ELF-1 (cell line): Measurements from ENCODE around the gene EXOC4.
"Not testable (repeated sequence)": the region's sequence is repeated elsewhere in the genome, so short reads cannot be mapped to it uniquely, and the experiment has no call there.

Experiments
- DNase-seq: peaks from one replicate; pipeline ENCODE4 v3.0.0-alpha.2; 2016; ENCODE audit warnings: low read depth, low spot score

Gene EXOC4

DNA sequence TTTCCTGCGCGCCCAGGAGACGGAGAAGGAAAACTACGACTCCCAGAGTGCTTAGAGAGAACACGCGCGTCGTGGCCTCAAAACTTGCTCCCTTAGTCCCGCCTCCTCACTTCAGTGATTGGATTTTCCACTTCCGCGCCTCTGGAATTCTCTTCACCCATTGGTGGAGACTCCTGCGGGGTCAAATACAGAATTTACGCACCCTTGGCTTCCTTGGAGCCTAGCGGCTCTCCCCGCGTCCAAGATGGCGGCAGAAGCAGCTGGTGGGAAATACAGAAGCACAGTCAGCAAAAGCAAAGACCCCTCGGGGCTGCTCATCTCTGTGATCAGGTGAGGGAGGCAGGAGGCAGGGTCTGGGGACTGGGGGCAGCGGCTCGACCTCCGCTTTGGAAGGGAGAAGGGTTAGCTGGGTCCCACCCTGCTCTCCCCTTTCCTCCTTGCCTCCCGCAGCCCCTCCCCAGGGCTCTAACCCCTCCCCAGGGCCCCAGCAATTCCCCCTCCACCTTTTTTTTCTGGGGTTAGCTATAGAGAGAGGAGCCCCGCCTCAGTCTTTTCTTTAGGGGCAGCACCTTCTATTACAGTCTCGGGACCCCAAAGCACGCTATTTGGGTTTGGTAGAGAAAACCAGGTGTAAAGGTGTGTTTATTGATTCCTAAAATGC lies at the start of gene EXOC4:
Gene EXOC4 (plus strand): TSS at position 221 of the 661 bp plus-strand sequence.
- DNase-seq, result peak; percentile 98

DNA sequence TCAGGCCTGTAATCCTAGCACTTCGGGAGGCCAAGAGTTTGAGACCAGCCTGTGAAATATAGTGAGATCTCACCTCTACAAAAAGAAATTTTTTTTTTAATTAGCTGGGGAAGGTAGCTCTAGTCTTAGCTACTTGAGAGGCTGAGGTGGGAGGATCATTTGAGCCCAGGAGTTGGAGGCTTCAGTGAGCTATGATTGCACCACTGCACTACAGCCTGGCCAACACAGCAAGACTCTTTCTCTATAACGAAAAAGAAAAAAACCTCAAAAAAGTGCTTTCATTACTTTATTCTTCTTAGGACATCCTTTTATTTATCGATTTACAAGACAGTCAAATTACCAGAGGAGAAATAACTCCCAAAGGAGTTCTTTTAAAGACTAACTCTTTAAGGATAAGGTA lies 49.4 kb upstream of the EXOC4 start:
- DNase-seq, result no peak

DNA sequence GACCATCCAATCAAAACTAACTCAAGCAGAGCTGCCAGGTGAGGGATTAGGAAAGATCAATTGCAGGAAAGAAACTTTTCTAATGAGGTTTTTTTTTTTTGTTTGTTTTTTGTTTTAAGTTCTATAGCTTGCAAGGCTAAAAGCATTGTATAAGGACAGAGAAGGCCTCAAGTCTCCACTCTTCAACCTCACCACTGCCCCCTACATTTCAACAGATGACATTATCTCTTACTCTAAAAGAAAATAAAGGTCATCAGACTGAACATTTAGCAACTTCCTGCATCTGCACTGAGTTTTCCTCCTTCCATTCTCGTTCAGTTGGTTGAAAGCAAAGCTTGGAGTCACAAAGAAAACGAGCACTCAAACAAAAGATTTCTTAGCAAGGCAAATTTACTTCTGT lies 45.2 kb upstream of the EXOC4 start:
- DNase-seq, result no peak

DNA sequence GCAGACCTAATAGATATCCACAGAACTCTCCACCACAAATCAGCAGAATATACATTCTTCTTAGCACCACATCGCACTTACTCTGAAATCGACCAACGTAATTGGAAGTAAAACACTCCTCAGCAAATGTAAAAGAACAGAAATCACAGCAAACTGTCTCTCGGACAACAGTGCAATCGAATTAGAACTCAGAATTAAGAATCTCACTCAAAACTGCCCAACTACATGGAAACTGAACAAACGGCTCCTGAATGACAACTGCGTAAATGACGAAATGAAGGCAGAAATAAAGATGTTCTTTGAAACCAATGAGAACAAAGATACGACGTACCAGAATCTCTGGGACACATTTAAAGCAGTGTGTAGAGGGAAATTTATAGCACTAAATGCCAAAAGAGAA lies 42.1 kb upstream of the EXOC4 start:
- not testable (repeated sequence) for DNase-seq

DNA sequence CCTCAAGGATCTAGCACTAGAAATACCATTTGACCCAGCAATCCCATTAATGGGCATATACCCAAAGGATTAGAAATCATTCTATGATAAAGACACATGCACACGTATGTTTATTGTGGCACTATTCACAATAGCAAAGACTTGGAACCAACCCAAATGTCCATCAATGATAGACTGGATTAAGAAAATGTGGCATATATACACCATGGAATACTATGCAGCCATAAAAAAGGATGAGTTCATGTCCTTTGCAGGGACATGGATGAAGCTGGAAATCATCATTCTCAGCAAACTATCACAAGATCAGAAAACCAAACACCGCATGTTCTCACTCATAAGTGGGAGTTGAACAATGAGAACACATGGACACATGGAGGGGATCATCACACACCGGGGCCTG lies 39.1 kb upstream of the EXOC4 start:
- DNase-seq, result not testable (repeated sequence)

DNA sequence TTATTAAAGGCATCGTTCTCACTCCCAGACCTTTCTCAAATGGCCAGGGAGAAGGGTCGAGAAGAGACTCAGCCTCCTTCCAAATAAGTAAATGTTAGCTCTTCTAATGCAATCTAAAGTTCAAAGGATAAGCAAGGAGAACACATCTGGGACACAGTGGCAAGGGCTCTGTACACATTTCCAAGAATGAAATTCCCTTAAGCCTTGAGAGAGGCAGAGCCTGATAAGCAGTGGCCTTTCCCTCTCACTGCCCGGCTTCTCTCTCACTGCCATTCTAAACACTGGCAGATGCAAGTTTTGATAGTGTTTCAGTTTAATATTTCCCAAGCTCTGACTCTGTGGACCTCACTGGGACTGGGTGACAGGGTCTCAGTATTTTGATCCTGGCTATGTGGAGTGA lies 35.1 kb upstream of the EXOC4 start:
- DNase-seq, result no peak

DNA sequence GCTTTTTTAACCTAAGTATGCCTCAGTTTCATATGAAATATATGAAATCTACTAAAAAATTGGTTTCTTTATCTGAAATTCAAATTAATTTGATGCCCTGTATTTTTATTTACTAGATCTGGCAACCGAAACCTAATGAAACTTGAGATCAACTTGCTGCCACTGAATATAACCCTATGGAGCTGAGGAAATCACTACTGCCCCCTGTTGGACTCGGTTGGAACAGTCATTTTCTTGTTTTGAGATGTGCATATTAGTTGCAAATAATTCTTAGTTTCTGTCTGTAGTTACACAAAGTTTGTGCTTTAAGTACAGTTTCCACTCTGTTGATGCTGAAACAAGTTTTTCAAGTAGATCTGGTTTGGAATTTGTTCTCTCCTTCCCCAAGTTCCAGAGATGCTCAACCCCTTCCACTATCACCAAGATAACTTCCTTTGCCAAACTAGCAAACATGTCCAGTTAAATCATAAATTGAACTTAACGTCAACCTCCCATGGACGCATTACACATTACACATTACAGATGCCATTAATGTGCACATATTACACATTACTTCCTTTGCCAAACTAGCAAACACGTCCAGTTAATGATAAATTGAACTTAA lies 22.2 kb upstream of the EXOC4 start:
- peak; percentile 30 for DNase-seq

DNA sequence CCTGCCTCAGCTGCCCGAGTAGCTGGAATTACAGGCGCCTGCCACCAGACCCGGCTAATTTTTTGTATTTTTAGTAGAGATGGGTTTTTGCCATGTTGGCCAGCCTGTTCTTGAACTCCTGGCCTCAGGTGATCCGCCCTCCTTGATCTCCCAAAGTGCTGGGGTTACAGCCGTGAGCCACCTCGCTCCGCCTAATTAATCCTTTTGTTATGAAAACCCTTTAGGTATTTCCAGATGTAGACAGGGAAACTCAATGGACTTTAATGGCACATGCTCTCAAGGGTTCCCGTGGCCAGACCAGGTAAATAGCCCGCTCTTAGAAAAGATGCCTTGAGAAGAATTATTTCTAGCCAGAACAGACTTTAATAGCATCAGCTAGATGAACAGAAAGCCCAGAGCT lies 19.7 kb upstream of the EXOC4 start:
- DNase-seq, result peak; percentile 29

DNA sequence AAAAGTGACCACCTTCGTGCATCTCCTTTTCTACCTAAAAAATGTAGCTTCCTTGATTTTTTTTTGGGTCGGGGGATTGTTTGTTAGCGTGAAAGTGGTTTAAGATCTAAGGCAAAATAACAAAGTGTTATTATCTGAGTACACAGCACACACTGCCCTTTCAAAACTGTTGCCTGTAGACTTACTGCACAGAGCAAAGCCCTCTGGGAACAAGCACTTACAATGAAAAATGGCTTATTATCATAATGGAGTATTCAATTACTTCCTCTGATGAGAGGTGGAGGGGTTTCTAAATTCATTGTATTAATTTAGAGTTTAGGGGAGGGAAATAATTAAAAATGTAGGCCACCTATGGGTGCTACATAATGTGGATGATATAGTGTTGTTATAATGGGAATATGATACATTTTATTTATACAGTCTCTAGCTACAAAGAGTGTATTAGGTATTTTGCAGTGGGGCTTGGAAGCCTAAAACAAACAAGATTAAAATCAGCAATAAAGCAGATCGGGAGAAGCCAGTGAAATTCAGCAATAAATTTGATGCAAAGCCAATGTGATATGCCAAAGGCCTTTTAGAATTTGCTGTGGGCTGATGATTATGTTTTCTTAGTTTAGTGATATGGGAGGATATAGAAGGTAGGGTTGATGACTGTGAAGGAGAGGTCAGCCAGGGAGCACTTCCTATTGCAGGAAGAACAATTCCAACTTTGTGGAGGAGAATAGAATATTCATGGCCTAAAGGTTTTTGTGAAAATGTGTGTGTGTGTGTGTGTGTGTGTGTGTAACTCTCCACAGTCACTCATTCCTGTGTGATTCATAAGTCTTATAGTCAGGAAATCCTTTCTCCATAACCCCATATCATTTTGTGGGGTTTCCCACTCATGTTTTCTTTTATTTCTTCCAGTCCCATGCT lies 17.7 kb upstream of the EXOC4 start:
- DNase-seq, result no peak

DNA sequence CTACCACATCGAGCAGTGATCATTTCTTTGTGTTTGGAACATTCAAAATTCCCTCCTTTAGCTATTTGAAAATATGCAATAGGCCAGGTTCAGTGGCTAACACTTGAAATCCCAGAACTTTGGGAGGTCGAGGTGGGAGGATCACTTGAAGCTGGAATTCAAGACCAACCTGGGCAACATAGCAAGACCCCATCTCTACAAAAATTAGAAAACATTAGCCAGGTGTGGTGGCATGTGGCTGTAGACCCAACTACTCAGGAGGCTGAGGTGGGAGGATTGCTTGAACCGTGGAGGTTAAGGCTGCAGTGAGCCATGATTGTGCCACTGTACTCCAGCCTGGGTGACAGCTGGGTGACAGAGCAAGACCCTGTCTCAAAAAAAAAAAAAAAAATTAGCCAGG lies 15.3 kb upstream of the EXOC4 start:
- no peak for DNase-seq

DNA sequence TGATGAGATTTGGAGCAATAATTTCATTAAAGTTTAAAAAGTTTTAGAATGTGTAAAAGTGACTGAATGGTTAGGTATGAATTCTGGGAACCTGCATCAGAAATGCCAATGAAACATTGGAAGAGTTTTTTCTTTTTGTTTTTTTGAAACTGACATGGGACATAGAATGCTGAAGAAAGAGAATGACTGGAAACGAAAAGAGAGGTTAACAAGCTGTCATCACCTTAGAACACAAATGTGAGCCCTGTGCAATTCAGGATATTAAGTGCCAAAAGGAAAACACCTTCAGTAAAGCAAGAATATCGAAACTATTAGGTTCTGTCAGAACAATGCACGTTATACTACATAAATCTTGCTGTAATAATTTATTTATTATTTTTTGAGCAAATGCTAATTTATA lies 12.6 kb upstream of the EXOC4 start:
- DNase-seq, result no peak

DNA sequence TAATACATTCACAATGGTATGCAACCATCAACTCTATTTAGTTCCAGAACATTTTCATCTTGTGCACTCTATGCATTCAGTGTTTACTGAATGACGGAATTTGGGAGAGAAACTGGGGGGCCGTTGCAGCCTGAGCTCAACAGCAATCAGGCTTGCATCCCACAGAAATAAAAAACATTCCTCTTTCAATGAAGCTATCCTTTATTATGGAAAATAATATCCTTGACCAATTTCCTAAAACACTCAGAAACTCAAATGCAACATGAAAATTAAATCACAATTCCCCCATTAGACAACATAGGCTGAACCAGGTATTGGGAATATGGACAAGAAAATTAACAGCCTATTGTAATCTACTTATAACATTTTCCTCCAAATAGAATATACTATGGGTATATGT lies 6.3 kb upstream of the EXOC4 start:
- DNase-seq, result no peak

DNA sequence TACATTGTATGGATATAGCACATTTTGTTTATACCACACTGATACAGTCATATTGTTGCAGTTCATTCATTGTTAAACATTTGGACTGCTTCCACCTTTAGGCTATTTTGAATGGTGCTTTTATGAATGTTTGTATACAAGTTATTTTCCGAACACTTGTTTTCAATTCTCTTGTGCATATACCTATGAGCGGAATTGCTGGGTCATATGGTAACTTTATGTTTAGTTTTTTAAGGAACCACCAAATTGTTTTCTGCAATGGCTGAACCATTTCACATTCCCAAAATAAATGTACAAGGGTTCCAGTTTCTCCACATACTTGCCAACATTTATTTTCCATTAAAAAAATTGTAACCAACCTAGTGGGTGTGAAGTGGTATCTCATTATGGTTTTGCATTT lies 4.0 kb upstream of the EXOC4 start:
- no peak for DNase-seq

DNA sequence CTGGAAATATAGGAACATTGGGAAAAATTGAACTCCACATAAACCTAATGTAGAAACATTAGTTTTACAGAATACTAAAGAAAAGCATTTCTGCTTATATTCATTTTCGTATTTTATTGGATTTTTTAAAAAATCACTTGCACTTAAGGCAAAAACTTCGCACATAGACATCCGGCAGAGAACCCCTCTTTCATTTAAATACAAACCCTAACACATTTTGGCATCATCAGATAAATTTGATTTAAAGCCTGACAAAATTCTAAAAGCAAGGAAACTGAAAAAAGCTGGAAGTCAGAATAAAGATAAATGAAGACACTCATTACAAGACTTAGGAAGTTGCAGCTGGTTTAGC lies 396 bp upstream of the EXOC4 start:
- DNase-seq, result no peak

DNA sequence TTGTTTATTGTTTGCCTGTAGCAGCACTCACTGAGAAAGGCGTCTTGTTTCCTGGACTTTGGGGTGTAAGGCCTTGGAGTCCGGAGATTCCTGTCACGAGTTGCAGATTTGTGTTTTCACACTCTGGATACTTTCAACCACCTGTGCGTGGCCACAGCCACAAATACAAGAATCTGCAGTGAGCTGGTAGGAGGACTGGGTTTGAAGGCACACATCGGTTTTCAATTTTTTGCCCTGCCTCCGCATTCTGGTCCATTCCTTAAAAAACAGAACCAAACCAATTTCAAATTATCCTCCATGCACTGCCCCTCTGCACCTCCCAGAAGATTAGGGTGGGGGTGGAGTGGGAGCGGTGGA lies 619 bp downstream of the EXOC4 start:
- DNase-seq, result no peak

DNA sequence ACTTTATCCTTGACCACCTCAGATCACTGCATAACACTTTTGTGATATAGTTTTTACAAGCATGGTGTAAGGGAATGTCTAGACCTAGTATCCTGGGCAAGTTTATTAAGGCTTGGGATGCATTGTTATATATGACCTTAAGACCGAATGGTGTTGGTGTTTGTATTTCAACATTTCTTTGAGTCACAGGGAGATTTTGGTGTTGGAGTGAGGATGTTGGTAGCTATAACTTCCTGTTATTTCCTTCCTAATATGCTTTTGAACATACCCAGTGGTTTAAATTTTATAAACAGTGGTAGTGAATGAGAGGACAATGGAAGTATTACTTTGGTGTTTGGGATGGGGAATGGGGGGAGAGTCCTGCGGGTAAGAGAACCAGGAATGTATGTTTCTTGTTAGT lies 2.6 kb downstream of the EXOC4 start:
- DNase-seq, result no peak

DNA sequence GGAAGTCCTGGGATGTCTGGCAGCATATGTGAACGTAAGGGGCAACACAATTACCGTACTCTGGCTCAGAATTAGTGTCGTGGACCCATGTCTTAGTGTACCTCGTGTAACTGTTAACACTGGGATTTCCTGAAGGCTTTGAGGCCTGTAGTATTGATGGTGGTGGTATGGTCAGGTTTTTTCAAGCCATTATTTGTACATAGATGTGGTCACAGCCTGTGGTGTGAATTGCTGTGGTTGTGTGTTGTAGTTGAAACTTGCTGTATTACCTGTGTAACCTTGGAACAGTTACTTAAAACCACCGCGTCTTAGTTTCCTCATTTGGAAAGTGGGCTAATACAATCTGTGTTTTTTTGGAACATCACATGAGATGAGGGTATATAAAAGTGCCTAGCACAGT lies 5.3 kb downstream of the EXOC4 start:
- DNase-seq, result no peak

DNA sequence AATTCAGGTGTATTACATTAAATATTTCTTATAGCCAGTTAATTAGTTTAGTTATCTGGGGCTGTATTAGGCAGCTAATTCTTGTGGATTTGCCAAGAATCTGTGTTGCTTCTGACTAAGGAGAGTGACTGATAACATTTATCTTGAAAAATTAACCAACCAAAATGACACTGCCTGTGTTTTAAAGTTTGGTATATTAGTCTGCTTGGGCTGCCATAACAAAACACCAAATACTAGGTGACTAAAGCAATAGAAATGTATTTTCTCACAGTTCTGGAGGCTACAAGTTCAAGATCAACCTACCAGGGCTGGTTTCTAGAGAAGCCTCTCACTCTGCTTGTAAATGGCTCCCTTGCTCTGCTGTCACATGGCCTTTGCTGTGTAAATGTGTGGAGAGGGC lies 12.9 kb downstream of the EXOC4 start:
- DNase-seq, result no peak

DNA sequence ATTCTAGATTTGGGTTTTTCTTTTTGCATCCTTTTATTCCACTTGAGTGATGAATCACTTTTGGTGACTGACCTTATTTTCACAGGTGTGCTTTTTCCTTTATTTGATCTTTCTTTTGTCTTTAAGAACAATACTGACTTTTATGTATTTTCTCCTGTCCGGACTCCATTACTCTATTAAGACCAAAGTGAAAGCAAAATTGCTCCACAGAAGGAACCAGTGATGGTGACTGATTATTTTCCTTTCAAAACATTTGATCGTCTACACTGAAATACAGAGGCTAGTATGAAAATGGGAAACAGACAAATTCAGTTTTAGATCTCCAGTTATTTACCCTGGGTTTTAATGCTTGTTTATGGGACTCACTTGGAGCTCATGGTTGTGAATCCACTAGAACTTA lies 15.5 kb downstream of the EXOC4 start:
- DNase-seq, result no peak

DNA sequence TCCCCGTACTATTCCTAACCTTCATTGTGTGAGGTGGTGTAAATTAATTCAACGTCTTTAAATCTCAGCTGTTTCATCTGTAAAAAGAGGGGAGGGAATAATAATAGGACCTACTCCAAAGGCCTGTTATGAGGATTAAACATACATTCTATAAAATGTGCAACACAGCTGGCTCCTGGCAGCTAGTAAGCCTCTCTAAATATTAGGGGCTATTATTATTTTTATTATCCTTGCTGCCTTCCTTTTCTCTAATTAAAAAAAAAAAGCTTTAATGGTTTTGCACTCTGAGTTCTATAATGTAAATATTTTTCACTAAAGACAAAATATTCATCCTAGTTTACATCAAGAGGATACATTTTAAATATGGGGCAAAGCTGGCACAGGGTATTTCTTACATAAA lies 19.5 kb downstream of the EXOC4 start:
- no peak for DNase-seq

DNA sequence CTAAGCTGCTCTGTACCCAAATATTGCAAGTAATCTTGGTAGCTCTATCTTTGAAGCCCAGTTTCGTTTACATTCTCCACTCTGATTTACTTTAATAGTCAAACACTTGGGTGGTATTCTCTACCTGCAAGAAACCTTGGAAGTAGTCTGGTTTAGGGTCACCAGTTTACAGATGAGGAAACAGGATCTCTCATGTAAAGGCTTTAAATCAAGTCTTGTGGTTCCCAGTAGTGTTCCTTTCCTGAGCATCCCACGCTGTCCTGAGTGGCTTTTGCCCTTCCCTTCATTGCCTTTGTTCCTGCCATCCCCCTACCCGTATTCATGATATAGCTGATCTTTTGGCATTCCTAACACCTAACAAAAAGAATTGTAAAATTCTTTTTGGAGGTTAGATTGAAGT lies 20.3 kb downstream of the EXOC4 start:
- DNase-seq, result no peak

DNA sequence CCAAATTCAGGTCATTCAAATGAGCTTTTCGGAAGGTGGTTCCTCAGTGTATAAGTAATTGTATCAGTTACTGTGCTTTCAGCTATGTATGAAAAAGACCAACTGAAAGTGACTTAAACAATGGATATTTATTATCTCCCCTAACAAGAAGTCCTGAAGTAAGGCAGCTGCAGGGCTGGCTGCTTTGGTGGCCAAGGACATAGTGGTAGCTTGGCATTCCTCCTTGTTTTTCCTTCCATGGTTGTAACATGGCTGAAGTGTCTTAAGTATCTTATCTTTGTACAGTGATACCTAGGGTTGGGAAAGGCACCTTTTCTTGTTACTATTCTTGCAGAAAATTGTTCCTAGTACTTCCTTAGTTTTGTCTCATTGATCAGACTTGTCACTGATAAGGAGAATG lies 21.4 kb downstream of the EXOC4 start:
- DNase-seq, result no peak

DNA sequence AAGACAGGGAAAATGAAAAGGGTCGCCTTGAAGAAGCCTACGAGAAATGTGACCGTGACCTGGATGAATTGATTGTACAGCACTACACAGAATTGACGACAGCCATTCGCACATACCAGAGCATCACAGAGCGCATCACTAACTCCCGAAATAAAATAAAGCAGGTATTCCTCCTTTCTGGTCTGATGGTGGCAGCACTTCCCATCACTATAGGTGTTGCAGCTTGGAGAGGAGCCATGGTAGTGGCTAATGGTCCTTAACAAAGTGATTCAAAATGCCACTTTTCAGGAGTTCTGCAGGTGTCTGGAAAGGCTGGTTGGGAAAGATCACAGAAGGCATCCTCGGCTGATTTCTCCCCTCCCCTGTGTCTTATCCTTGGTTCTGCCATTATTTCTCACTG lies 22.1 kb downstream of the EXOC4 start:
- DNase-seq, result peak; percentile 7
